KMS-11 (cell line): ENCODE data around the gene RP9.

Source experiments
- H2AFZ ChIP-seq: fragments of 200-600 bp; sonication (generic); 2 replicates; pipeline ENCODE4 v1.6.1; 2016; ENCODE audit warnings: antibody characterized with exemption, mixed run types, low read depth
- H3K27ac ChIP-seq: fragments of 200-600 bp; sonication (generic); 2 replicates; pipeline ENCODE4 v1.6.1; 2016; ENCODE audit warnings: mild to moderate bottlenecking, mixed run types
- H3K27me3 ChIP-seq: fragments of 200-600 bp; sonication (generic); 2 replicates; pipeline ENCODE4 v1.6.1; 2017; ENCODE audit warnings: mild to moderate bottlenecking, low read depth, mixed run types, moderate library complexity; ENCODE audit not compliant: insufficient read depth
- H3K36me3 ChIP-seq: fragments of 200-600 bp; sonication (generic); 2 replicates; pipeline ENCODE4 v1.6.1; 2017; ENCODE audit warnings: mild to moderate bottlenecking, mixed run types; ENCODE audit not compliant: insufficient read depth
- H3K4me1 ChIP-seq: fragments of 200-600 bp; sonication (generic); 2 replicates; pipeline ENCODE4 v1.6.1; 2016; ENCODE audit warnings: mild to moderate bottlenecking, low read depth, mixed run types; ENCODE audit not compliant: poor library complexity, severe bottlenecking
- H3K4me2 ChIP-seq: fragments of 200-600 bp; sonication (generic); 2 replicates; pipeline ENCODE4 v1.7.0; 2016; ENCODE audit warnings: mild to moderate bottlenecking, mixed run types
- H3K4me3 ChIP-seq: fragments of 200-600 bp; sonication (generic); IDR thresholded peaks from 2 replicates; pipeline ENCODE4 v1.6.1; 2017; ENCODE audit warnings: low read depth, low read length, mixed read lengths; ENCODE audit not compliant: insufficient read depth
- H3K79me2 ChIP-seq: fragments of 200-600 bp; sonication (generic); 2 replicates; pipeline ENCODE4 v1.6.1; 2016; ENCODE audit warnings: low read depth, mixed run types; ENCODE audit not compliant: insufficient read depth
- H3K9ac ChIP-seq: fragments of 200-600 bp; sonication (generic); 2 replicates; pipeline ENCODE4 v1.6.1; 2016; ENCODE audit warnings: mild to moderate bottlenecking, mixed run types
- H4K20me1 ChIP-seq: fragments of 200-600 bp; sonication (generic); 2 replicates; pipeline ENCODE4 v1.6.1; 2016; ENCODE audit warnings: mild to moderate bottlenecking, mixed run types; ENCODE audit not compliant: insufficient read depth
- TF ChIP-seq, protein P1 (sequence below): fragments of 200-600 bp; sonication (generic); conservative IDR thresholded peaks from 2 replicates; pipeline ENCODE4 v1.6.1; 2017; ENCODE audit warnings: low read depth, mild to moderate bottlenecking, antibody characterized with exemption, low read length, moderate library complexity, mixed read lengths

The RP9 gene

DNA sequence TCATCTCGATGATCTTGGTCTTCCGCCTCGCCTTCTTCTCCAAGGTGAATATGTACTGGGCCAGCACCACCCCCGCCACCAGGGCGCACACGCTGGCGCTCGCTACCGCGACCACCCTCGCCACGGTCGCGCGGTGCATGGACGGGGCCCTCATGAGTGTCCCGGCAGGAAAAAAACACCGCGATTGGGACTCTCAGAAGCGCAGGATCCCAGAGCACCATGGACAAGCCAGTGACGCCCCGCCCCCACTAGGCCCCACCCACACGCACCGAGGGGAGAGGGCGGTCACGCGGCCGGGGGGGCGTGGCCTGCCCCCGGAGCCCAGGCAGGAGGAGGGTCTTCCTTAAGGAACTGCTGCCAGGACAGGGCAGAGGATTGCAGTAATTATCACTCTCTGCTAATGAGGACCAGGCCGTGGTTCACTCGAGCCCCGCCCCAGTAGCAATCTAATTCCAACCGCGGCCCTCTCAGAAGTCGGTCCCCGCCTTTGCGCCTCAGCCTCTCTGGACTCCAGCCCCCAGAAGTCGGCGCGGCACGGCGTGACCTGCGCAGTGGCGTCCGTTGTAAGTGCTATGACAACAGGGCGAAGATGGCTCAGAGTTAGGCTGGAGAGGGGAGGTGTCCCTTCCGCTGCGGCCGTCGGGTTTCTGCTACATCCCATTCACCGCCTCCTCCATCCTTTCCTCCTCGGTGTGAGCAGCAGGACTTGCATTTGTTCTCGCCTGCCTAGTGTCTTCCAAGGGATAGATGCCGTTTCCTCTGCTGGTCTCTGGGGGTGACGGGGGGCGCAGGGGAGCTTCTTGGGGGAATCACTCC is 20.0 kb upstream of the RP9 start, which contains the start of gene BBS9:
TSS of gene BBS9 (plus strand) at position 575 of the 816 bp plus-strand sequence. CDS start 16,689 bp downstream, outside the sequence.
- Histone ChIP-seq H3K4me2 (peak within 1 kb of the TSS; percentile 81), H3K79me2 (no peaks in the 10 kb centered on the region), H2AFZ (peak within 1 kb of the TSS; percentile 92), H3K27ac (no peak within 1 kb of the TSS), H3K4me1 (peaks cover 14% of the 10 kb centered on the region), H3K27me3 (no peaks in the 10 kb centered on the region), H4K20me1 (no peaks in the 10 kb centered on the region), H3K36me3 (no peaks in the 10 kb centered on the region), H3K4me3 (peak within 1 kb of the TSS; percentile 64), H3K9ac (peak within 1 kb of the TSS; percentile 35; the same call in 1 of the 2 replicates)
- TF ChIP-seq, protein P1, sequence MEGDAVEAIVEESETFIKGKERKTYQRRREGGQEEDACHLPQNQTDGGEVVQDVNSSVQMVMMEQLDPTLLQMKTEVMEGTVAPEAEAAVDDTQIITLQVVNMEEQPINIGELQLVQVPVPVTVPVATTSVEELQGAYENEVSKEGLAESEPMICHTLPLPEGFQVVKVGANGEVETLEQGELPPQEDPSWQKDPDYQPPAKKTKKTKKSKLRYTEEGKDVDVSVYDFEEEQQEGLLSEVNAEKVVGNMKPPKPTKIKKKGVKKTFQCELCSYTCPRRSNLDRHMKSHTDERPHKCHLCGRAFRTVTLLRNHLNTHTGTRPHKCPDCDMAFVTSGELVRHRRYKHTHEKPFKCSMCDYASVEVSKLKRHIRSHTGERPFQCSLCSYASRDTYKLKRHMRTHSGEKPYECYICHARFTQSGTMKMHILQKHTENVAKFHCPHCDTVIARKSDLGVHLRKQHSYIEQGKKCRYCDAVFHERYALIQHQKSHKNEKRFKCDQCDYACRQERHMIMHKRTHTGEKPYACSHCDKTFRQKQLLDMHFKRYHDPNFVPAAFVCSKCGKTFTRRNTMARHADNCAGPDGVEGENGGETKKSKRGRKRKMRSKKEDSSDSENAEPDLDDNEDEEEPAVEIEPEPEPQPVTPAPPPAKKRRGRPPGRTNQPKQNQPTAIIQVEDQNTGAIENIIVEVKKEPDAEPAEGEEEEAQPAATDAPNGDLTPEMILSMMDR: no peak

DNA sequence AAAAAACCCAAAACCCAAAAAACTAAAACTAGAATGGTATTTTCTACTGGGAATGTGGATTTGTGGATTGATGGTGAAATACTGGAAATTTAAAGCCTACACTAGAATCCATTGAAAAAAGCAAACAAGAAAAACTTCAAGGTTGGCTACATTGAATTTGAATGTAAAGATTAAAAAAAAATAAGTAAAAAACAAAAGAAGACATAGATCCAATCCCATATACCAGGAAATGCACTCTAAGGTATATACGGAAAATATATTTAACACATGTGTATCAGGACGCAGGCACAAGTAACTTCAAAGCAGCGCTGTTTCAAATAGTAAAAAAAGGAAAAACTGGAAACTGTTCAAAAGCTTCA is 19.4 kb upstream of the RP9 start:
- TF ChIP-seq, protein P1: no peak
- no peaks in the 10 kb centered on the region for H3K36me3 ChIP-seq
- no peaks in the 10 kb centered on the region for H3K27me3 ChIP-seq
- no peak overlapping the region for H3K27ac ChIP-seq
- peak overlapping the region; percentile 35; the same call in 1 of the 2 replicates for H3K9ac ChIP-seq
- H3K4me2 ChIP-seq: peak overlapping the region; percentile 54
- no peaks in the 10 kb centered on the region for H3K79me2 ChIP-seq
- peak overlapping the region; percentile 92 for H2AFZ ChIP-seq
- no peaks in the 10 kb centered on the region for H4K20me1 ChIP-seq
- no peak overlapping the region for H3K4me3 ChIP-seq
- H3K4me1 ChIP-seq: peaks cover 14% of the 10 kb centered on the region

DNA sequence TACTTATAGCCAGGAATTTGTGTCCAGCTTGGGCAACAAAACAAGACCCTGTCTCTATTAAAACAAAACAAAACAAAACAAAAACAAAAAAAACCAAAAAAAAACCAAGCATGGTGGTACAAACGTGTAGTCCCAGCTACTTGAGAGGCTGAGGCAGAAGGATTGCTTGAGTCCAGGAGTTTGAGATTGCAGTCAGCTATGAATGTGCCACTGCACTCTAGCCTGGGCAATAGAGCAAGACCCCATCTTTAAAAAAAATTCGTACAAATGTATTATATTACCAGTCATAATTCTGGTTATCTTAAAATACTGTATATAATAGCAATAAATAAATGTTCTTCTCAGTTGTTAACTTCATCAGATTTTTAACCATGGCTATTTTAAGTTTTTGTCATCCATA is 17.9 kb upstream of the RP9 start:
- Histone ChIP-seq H3K9ac (no peak overlapping the region), H3K4me3 (no peak overlapping the region), H3K27ac (no peak overlapping the region), H3K27me3 (no peaks in the 10 kb centered on the region), H2AFZ (no peak overlapping the region), H3K4me1 (peaks cover 14% of the 10 kb centered on the region), H4K20me1 (no peaks in the 10 kb centered on the region), H3K36me3 (no peaks in the 10 kb centered on the region), H3K79me2 (no peaks in the 10 kb centered on the region), H3K4me2 (no peak overlapping the region)
- TF ChIP-seq, protein P1: no peak

DNA sequence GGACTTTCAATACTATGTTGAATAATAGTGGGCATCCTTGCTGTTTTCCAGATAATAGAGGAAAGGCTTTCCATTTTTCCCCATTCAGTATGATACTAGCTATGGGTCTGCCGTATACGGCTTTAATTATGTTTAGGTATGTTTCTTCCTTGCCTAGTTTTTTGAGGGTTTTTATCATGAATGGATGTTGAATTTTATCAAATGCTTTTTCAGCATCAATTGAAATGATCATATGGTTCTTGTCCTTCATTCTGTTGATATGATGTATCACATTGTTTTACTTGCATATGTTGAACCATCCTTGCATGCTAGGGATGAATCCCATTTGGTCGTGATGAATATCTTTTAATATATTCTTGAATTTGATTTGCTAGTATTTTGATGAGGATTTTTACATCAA is 9.2 kb upstream of the RP9 start:
- Histone ChIP-seq H3K36me3 (no peaks in the 10 kb centered on the region), H3K79me2 (no peaks in the 10 kb centered on the region), H3K27me3 (no peaks in the 10 kb centered on the region), H3K4me2 (no peak overlapping the region), H2AFZ (no peak overlapping the region), H3K9ac (no peak overlapping the region), H4K20me1 (no peaks in the 10 kb centered on the region), H3K4me3 (no peak overlapping the region), H3K4me1 (no peaks in the 10 kb centered on the region), H3K27ac (no peak overlapping the region)
- TF ChIP-seq, protein P1: no peak
